Measurements from ENCODE around the gene ZBTB18. TPM values are rescaled to one million over a fixed set of nuclear protein-coding genes. Genes with fewer than 3 reads are reported as not detected.

Gene ZBTB18
- total RNA-seq, 1 experiment from 2014 or later, result 1.8 TPM

- DNase-seq (ENCODE audit: low read depth, low spot score) (no peak), ATAC-seq (no peak)
- intact Hi-C loops (cut with micrococcal nuclease), result no loop called here
- Histone ChIP-seq H2AFZ (ENCODE audit: low read depth, low read length, poor library complexity, severe bottlenecking) (no peak overlapping the region), H3K9ac (ENCODE audit: low read length) (no peak overlapping the region), H3K27me3 (ENCODE audit: insufficient read depth, low read length) (peaks cover 47% of the 10 kb centered on the region), H3K4me3 (replicated peaks in 1 of 2; ENCODE audit: low read depth in 1 of 2, low read length in 2 of 2) (no peak overlapping the region), H3K36me3 (ENCODE audit: control insufficient read depth in 1 of 2, insufficient read depth in 2 of 2, low read length in 2 of 2) (no peaks in the 10 kb centered on the region), H3K27ac (ENCODE audit: low read depth, low read length) (no peak overlapping the region), H3K4me1 (ENCODE audit: control insufficient read depth in 1 of 2, insufficient read depth in 2 of 2, low read length in 2 of 2) (no peaks in the 10 kb centered on the region), H3K79me2 (ENCODE audit: insufficient read depth, low read length) (no peaks in the 10 kb centered on the region), H3K9me2 (ENCODE audit: insufficient read depth) (no peaks in the 10 kb centered on the region), H4K20me1 (ENCODE audit: insufficient read depth) (no peaks in the 10 kb centered on the region), H3K4me2 (ENCODE audit: low read length) (no peak overlapping the region), H3K9me3 (ENCODE audit: control insufficient read depth in 1 of 2, insufficient read depth in 1 of 2, low read depth in 1 of 2, low read length in 2 of 2) (no peaks in the 10 kb centered on the region)
- ChIA-PET RAD21 (ENCODE audit: low non-redundant PET in 1 of 2, low total read pairs in 2 of 2, uncharacterized antibody in 2 of 2, unreplicated experiment in 2 of 2) (no interaction called here), CTCF (no interaction called here), POLR2A (no interaction called here)
- BruUV-seq (replicated peaks), result no TSS peak
- no peak for TF ChIP-seq MAX (IDR thresholded peaks at IDR 0.05)
Observed at GRCh38 chr1:244068567-244068966, 17.5 kb downstream of the ZBTB18 start.

- Histone ChIP-seq H3K27me3 (ENCODE audit: insufficient read depth, low read length) (peaks cover 46% of the 10 kb centered on the region), H3K4me1 (ENCODE audit: control insufficient read depth in 1 of 2, insufficient read depth in 2 of 2, low read length in 2 of 2) (no peaks in the 10 kb centered on the region), H3K4me3 (replicated peaks in 1 of 2; ENCODE audit: low read depth in 1 of 2, low read length in 2 of 2) (no peak overlapping the region), H3K9me2 (ENCODE audit: insufficient read depth) (no peaks in the 10 kb centered on the region), H3K9me3 (ENCODE audit: control insufficient read depth in 1 of 2, insufficient read depth in 1 of 2, low read depth in 1 of 2, low read length in 2 of 2) (no peaks in the 10 kb centered on the region), H3K79me2 (ENCODE audit: insufficient read depth, low read length) (no peaks in the 10 kb centered on the region), H3K9ac (ENCODE audit: low read length) (no peak overlapping the region), H4K20me1 (ENCODE audit: insufficient read depth) (no peaks in the 10 kb centered on the region), H3K4me2 (ENCODE audit: low read length) (no peak overlapping the region), H3K27ac (ENCODE audit: low read depth, low read length) (no peak overlapping the region), H2AFZ (ENCODE audit: low read depth, low read length, poor library complexity, severe bottlenecking) (no peak overlapping the region), H3K36me3 (ENCODE audit: control insufficient read depth in 1 of 2, insufficient read depth in 2 of 2, low read length in 2 of 2) (no peaks in the 10 kb centered on the region)
- ATAC-seq (no peak), DNase-seq (ENCODE audit: low read depth, low spot score) (no peak)
- POLR2A ChIA-PET, result no interaction called here
- CTCF ChIA-PET, result no interaction called here
- TF ChIP-seq SIN3A (IDR thresholded peaks at IDR 0.05; ENCODE audit: low read depth) (no peak), REST (IDR thresholded peaks at IDR 0.05; ENCODE audit: low read depth) (no peak), JUND (IDR thresholded peaks at IDR 0.05) (no peak), POLR2AphosphoS5 (IDR thresholded peaks at IDR 0.05; ENCODE audit: low read depth, low read length) (no peak)
- no TSS peak for BruUV-seq (replicated peaks)
- RAD21 ChIA-PET (ENCODE audit: low non-redundant PET in 1 of 2, low total read pairs in 2 of 2, uncharacterized antibody in 2 of 2, unreplicated experiment in 2 of 2), result no interaction called here
- intact Hi-C loops (cut with micrococcal nuclease), result no loop called here
Observed at GRCh38 chr1:244069326-244069898, 18.3 kb downstream of the ZBTB18 start.

Measured in HCT116 (cell line).